Measurements from ENCODE around the gene DIS3L2. TPM values are rescaled to one million over a fixed set of nuclear protein-coding genes. Genes with fewer than 3 reads are reported as not detected.
"Not testable (repeated sequence)": the region's sequence is repeated elsewhere in the genome, so short reads cannot be mapped to it uniquely, and the experiment has no call there.

The DIS3L2 gene
- total and polyA plus RNA-seq, 2 of the 4 experiments (the other 2 are of a cell fraction) = 14.7 to 19.2 TPM

- BruUV-seq (replicated peaks); DNase-seq; H3K4me2 ChIP-seq (ENCODE audit: low read depth, low read length); H3K4me1 ChIP-seq (ENCODE audit: control insufficient read depth, insufficient read depth, low read length); H3K9me3 ChIP-seq (ENCODE audit: control insufficient read depth, insufficient read depth, low read length); ATAC-seq (ENCODE audit: low read depth); H2BK120ac ChIP-seq (ENCODE audit: low read depth, low read length); H2AK5ac ChIP-seq (ENCODE audit: low read depth, low read length); CTCF ChIA-PET; H2AFZ ChIP-seq (replicated peaks; ENCODE audit: low read length, poor library complexity); H4K20me1 ChIP-seq (ENCODE audit: insufficient read depth, low read length); H3K56ac ChIP-seq (ENCODE audit: extremely low read depth, insufficient read depth, low read length); H2BK15ac ChIP-seq (ENCODE audit: low read depth, low read length); H3K4me3 ChIP-seq (ENCODE audit: insufficient read depth, low read depth, low read length); H2BK5ac ChIP-seq (ENCODE audit: low read depth, low read length, poor library complexity, severe bottlenecking); H4K8ac ChIP-seq (ENCODE audit: low read depth in 2 of 2, low read length in 2 of 2); H3K18ac ChIP-seq (ENCODE audit: low read depth, low read length); H4K5ac ChIP-seq (ENCODE audit: low read depth, low read length); H3K36me3 ChIP-seq (ENCODE audit: control insufficient read depth, insufficient read depth, low read length); H2BK20ac ChIP-seq (ENCODE audit: low read depth, low read length); H3K9me1 ChIP-seq (ENCODE audit: insufficient read depth, low read length); H3K79me1 ChIP-seq (ENCODE audit: low read depth in 1 of 2, low read length in 2 of 2); H2AK9ac ChIP-seq (replicated peaks; ENCODE audit: low read depth, low read length, poor library complexity); in situ Hi-C loops (cut with MboI; ENCODE audit: low sequenced_read_pairs); H3K14ac ChIP-seq (replicated peaks; ENCODE audit: low read depth, low read length); intact Hi-C loops (cut with micrococcal nuclease); dilution Hi-C loops (cut with HindIII; ENCODE audit: low sequenced_read_pairs, unreplicated experiment); H3K4ac ChIP-seq (ENCODE audit: low read depth, low read length); H4K91ac ChIP-seq (ENCODE audit: insufficient read depth, low read depth, low read length); POLR2A ChIA-PET (ENCODE audit: unreplicated experiment); H3K23ac ChIP-seq (ENCODE audit: low read depth, low read length); H3K27ac ChIP-seq (ENCODE audit: insufficient read depth, low read length); H3K9ac ChIP-seq (ENCODE audit: low read depth, low read length): not testable (repeated sequence)
- 77% methylated on average over 3 of the region's 11 CpGs; no CpG with 5 or more reads in 1 of the 2 experiments for WGBS, 2 experiments (ENCODE audit: extremely low coverage in 2 of 2, insufficient read length in 1 of 2)
- H3K27me3 ChIP-seq (ENCODE audit: control insufficient read depth, insufficient read depth, low read length) = peaks cover 16% of the 10 kb centered on the region
Measured at GRCh38 chr2:231947112-231947511, 14.4 kb upstream of the DIS3L2 start.
